Measurements from ENCODE around the gene PPP1R1B.

Gene PPP1R1B

DNA sequence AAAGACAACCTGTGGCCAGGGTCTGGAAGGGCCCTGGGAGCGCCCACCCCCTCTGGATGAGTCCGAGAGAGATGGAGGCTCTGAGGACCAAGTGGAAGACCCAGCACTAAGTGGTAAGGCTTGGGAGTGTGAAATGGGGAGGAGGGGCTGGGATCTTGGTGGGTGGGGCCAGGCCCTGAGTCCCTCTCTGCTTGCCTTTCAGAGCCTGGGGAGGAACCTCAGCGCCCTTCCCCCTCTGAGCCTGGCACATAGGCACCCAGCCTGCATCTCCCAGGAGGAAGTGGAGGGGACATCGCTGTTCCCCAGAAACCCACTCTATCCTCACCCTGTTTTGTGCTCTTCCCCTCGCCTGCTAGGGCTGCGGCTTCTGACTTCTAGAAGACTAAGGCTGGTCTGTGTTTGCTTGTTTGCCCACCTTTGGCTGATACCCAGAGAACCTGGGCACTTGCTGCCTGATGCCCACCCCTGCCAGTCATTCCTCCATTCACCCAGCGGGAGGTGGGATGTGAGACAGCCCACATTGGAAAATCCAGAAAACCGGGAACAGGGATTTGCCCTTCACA is 8.9 kb downstream of the PPP1R1B start:
- DNase-seq = no peak

DNA sequence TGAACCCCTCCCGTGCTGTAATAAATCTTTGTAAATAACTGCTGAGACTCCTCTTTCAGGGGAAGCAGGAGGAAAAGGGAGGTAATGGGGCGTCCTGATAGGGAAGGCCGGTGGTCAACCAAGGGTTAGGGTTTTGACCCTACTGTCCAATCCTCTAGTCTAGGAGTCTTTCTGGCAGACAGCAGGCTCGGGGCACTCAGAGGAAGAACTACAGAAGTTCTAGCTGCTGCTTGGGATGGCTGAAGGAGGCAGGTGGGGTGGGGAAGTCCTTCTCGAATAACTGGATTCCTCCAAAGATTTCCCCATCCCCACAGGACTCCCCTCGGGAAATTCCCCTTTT is 9.8 kb downstream of the PPP1R1B start:
- DNase-seq = no peak

DNA sequence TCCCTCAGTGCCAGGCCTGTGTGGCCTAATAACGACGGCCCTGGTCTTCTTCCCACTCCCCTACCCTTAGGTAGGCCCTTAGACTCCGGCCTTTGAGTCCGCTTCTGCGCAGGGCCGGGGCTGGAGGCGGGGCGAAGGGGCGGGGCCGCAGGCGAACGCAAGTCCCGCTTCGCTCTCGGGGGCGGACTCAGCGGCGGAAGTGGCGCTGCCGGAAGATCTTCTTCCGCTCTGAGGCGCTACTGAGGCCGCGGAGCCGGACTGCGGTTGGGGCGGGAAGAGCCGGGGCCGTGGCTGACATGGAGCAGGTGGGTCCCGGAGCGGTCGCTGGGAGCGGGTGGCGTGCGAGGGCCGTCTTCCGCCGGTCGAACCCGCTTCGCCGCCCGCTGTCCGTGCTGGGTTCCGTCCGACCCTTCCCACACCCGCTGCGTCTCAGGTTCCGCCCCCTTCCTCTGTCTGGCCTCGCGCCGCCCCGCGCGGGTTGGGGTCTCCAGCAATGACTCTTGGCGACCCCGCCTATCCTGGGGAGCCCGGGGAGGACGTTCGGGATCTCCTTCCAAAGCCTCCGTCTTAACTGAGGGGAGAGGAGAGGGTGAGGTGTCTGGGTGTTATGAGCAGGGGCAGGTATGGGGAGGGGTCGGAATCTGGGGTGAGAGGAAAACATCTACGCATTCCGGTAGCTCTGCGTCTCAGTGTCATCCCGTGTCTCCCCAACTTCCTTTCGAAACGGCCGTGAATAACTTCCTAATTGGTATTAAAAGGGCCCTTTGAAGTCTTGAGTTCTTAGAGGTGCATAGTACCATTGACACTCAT is 10.4 kb downstream of the PPP1R1B start, which contains the start of gene STARD3:
TSS of gene STARD3 (plus strand) at position 218 of the 810 bp plus-strand sequence. CDS start 16,388 bp downstream, outside the sequence.
- peak; percentile 89 for DNase-seq

DNA sequence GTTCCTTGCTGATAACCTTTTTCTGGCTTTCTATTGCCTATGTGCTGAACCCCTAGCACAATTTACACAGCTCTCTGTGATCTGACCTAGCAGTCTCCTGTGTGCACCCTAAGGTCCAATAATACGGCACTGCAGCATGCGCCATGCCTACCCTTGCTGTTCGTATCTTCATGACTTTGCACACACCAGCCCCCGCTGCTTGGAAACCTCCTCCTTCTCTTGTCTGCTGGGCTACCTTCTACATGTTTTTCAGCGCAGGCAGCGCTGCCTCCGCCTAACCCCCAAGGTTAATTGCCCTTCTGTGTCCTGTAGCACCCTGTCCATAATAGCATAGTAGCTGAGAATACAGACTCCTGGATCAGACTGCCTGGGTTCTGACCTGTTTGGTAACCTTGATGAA is 11.6 kb downstream of the PPP1R1B start:
- DNase-seq = no peak

DNA sequence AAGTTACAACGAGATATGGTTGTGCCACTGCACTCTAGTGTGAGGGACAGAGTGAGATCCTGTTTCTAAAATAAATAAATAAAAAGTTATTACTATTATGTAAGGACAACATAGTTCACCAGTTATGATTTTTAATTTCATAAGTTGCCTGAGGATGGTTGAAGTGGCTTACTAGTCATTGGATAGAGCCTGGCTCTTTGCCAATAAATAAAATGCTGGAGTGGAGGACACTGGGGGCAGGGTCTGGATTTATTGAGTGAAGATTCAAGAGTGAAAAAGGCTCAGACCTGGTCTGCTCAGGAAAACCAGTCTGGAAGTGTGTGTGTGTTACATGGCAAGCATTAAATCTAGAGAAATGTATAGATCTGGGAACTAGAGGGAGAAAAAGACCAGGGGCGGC is 12.3 kb downstream of the PPP1R1B start:
- no peak for DNase-seq

DNA sequence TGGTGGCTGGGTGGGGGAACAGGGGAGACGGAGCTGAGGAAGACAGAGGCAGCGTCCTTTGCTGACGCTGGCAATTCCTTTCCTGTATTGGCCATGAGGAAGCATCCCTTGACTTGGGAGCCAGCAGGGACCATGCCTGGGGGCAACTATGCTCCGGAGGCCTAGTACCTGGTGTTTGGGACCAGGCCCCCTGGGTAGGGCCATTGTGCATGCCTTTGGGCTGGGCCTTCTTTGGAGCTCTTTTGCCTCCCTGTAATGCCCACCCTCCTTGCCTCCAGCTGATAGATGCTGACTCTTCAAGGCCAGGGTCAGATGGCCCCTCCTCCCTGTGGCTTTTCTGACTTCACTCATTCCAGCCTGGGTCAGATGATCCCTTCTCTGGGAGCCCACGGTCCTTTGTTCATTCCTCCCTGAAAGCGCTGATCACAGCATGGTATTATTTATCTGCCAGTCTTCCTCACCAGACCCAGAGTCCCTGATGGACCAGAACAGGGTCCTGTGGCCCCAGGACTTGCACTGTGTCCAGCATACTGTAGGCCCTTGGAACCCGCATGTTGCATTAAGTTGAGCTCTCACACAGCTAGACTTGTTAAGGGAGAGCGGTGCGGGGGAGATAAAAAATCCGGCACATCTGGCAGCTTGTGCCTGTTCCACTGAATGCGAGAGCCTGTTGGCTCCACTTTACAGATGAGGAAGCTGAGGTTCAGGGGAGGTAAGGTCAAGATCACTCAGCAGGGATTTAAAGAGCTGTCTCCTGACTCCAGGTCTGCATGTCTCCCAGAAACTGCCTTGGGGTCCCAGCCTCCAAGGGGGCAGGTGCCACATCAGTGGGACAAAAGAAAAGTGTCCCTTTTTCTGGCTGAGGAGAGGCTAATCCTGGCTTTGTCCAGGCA is 13.1 kb downstream of the PPP1R1B start:
- no peak for DNase-seq

DNA sequence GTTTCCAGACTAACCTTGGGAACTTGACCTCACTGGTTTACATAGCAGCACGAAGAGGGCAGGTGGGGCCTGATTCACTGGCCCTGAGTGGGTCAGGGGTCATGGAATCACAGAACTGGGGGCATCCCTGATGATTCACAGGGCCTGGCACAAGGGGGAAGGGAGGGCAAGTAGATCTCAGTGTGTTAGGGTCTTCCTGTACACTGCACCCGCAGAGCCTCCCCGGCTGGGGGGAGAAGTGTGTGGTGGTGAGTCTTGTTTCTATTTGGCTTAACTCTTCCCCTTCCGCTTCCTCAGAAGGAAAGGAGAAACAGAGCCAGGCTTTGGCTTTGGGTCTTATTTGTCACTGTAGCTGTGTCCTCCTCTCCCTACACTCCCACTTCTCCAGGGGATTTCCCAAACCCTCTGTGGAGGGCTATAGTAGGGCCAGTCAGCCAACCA is 13.9 kb downstream of the PPP1R1B start:
- no peak for DNase-seq

DNA sequence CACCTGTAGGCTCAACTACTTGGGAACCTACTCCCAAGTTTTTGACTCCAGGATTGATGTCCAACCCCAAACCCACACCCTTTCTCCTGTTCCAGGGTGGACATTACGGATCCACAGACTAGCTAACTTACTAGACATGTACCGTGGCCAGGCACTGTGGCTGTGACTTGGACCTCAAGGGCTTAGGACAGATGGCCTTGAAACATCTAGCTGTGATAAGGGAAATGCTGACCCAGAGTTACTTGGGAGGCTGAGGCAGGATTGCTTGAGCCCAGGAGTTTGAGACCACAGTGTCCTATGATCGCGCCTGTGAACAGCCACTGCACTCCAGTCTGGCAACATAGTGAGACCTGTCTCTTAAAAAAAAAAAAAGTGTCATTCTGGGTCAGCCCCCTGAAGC is 14.3 kb downstream of the PPP1R1B start:
- DNase-seq = no peak

DNA sequence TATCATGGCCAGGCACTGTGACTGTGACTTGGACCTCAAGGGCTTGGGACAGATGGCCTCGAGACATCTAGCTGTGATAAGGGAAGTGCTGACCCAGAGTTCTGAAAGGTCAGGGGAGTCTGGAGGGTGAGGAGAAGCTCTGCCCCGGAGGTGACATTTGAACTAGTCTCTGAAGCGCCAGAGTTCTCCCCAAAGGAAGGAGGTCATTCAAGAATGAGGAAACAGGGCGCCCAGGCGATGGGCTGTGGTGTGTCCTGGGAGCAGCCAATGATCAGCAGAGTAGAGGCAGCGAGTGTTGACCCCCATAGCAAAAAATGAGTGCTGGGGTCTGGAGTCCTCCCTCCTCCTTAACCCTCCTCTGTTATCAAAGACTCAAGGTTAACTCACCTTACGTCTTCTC is 15.1 kb downstream of the PPP1R1B start:
- no peak for DNase-seq

DNA sequence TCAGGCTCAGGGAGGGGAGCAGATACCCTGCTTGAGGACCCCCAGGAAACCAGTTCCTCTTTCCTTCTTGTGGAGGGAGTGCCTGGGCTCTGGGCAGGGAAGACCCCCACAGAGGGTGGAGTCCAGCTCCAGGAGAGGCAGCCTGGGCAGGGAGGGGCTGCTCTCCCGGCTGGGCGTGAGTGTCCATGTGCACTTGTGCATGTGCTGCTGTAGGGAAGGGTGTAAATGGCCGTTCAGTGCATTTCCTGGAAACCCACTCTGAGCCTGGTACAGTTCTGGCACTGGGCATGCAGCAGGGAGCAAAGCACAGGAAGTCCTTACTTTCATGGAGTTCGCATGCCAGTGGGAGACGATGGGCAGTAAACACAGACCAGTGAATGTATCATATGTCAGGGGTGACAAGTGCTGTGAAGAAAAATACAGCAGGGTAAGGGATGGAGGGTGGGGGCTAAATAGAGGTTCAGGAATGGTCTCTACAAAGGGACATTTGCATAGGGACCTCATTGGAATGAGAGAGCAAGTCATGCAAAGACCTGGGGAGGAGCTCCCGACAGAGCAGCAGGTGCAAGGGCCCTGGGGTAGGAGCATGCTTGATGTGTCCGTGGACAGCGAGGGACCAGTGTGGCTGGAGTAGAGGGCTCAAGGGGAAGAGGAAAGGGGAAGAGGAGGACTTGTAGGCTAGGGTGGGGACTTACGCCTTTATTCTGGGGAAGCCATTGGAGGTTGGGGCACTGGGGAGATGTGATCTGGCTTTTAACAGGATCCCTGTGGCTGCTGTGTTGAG is 15.7 kb downstream of the PPP1R1B start:
- DNase-seq = no peak

DNA sequence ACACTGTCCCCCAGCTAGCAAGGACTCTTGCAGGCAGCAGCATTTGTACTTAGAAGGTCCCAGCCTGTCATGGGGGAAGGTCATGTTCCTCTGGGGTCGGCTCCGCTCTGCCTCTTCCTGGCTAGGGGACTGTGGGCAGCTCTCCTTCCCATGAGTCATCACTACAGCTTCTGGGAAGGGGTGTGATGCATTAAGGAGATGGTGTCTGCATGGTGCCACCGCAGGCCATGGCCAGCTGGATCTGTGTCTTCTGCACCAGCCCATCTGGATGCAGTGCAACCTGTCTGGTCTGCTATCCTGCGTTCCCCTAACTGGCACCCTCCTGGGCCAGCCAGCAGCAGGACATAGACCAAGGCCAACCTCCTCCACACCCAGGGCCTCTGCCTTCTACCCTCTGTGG is 16.5 kb downstream of the PPP1R1B start:
- DNase-seq = no peak

DNA sequence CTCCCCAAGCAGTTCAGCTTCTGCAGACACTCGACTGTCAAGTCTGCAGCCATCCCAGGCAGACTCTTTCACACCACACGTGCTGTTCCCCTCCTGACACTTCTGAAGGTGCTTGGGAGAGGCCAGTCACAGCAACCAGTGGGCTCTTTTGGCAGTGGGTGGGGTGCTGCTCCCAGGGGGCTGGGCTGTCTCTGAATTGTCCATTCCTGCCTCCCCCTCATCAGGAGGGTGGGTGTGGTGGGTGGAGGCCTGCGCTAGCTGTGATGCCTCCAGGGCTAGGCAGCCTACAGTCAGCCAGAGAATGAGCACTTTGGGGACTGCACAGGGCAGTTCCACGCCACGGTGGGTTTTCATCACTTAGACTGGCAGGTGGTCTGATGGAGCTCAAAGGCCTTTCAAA is 20.5 kb downstream of the PPP1R1B start:
- no peak for DNase-seq

DNA sequence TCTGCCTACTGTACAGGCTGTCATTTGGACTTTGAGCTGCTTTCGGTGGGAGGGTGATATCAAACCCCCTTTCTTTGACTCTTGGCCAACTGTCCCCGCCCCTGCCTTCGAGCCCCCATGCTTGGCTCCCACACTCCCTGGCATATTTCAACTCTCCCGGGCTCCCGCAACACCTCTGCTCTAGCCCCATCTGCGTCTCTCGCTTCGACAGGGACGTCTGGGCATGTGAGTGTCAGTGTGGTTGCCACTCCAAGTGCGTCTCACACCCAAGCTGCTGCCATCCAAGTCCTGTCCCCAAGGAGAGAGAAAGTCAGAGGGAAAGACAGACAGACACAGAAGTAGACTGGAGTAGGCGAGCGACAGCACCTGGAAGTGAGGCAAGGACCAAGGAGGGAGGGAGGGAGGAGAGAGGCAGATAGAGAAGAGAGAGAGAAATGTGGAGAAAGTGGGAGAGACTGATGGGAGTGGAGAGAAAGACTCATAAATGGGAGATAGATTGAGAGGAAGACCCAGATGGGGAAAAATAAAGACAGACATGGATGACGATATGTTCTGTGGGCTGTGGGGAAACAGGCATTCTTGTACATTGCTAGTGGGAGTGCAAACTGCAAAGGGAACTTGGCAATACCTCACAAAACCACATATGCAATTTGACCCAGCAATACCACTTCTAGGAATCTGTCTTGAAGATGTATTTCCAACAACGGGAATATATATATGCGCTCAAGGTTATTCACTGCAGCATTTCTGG is 22.0 kb downstream of the PPP1R1B start:
- DNase-seq = no peak

DNA sequence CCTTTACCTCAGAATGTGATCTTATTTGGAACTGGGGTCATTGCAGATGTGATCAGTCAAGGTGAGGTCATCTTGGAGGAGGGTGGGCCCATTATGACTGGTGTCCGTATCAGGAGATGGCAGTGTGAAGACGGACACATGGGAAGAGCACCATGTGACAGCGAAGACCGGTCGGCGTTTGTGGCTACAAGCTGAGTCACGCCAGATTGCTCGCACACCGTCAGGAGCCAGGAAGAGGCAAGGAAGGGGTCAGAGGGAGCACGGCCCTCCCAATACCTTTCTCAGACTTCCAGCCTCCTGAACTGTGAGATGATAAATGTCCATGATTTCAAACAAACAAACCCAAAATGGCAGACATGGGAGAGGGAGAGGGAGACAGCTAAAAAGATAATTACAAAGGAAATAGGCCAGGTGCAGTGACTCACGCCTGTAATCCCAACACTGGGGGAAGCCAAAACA is 23.4 kb downstream of the PPP1R1B start:
- DNase-seq = no peak

DNA sequence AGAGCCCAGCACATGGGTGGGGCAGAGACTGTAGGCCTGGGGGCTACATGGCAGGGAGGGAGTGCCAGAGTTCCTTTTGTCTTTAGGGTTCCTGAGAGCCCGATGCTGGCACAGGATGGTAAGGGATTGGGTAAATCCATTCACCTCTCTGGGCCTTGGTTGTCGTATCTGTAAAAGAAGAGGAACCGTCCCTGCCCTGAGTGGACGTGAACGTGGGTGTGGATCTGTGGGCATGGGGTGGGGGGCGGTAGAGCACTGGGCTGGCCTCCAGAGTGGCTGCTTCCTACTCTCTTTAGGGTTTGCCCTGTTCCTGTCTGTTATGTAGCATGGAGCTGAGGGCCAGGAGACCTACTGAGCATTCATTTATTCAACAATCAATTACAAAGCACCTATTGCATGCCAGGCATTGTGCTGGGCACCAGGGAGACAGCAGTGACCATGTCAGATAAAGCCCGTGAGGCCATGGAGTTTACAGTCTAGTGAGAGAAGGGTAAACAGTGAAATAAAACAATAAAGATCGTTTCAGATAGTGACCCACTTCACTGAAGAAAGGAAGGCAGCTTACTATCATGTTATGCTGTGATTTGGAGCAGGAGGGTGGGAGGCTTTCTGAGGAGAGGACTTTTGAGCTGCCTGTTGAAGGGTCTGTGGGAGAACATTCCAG is 25.3 kb downstream of the PPP1R1B start:
- no peak for DNase-seq

DNA sequence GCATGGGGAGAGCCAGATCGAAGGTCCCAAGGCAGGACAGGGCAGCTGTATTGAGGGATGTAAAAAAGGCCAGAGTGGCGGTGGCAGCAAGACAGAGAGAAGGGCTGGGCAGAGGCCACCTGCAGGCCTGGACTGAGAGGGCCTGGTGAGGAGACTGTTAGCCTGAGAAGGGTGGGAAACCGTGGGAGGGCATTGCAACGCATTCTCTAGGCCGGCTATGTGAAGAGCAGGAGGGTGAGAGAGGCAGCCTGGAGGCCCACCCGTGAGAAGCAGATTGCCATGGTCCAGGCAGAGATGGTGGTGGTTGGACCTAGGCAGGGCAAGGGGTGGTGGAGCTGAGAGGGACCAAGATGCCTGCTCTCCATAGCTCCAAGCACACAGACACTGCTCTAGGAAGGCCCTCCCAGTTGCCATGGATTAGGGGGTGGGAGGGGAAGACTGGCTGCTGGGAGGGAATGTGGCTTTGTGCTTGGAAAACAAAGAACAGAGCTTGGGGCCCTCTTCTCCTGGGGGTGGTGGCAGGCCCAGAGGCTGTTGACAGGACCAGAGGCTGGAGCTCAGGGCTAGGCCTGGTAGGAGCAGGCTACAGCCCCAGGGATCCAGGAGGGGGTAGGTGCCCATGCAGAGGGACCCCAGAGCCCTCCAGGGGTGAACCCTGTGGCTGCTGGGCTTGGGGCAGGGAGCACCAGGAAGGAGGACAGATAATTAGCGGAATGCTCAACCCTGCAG is 26.0 kb downstream of the PPP1R1B start:
- no peak for DNase-seq

DNA sequence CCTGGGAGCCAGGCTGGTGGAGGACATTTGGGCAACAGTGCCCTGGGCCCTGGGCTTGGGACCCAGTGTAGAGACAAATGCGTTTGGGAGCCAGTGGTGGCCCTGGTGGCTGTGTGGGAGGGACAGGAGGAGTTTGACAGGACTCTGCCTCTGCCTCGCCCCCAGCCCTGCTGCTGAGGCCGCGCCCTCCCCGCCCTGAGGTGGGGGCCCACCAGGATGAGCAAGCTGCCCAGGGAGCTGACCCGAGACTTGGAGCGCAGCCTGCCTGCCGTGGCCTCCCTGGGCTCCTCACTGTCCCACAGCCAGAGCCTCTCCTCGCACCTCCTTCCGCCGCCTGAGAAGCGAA is 26.5 kb downstream of the PPP1R1B start:
- no peak for DNase-seq

DNA sequence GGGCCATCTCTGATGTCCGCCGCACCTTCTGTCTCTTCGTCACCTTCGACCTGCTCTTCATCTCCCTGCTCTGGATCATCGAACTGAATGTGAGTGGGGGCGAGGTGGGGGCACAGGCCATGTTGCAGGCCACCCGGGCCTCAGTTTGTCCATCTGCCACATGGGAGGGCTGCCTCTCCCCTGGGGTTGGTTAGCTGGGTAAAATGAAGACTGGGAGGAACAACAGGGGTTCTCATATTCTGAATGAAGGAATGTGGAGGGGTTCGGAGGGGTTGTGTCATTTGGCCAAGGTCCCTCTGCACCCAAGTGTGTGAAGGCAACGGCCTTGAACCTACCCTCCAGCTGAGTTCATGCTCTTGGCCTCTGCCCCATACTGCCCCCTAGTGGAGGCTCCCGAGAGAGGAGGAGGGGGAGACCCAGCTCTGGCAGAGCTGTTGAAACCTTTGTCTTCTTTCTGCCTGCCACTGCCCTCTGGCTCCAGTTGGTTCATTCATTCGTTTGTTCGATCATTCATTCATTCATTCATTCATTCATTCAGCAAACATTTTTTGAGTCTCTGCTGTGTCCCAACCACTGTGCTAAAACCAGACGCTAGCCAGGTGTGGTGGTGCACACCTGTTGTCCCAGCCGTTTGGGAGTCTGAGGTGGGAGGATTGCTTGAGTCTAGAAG is 27.0 kb downstream of the PPP1R1B start:
- DNase-seq = peak; percentile 67

DNA sequence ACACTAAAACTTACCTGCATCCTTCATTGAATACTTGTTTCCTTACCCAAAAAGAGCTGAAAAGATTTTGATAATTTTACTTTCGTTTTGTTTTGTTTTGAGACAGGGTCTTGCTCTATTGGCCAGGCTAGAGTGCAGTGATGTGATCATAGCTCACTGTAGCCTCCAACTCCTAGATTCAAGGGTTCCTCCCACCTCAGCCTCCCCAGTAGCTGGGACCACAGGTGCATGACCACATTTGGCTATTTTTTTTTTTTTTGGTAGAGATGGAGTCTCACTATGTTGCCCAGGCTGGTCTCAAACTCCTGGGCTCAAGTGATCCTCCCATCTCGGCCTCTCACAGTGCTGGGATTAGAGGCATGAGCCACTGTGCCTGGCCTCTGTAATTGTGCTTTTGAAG is 28.4 kb downstream of the PPP1R1B start:
- no peak for DNase-seq

DNA sequence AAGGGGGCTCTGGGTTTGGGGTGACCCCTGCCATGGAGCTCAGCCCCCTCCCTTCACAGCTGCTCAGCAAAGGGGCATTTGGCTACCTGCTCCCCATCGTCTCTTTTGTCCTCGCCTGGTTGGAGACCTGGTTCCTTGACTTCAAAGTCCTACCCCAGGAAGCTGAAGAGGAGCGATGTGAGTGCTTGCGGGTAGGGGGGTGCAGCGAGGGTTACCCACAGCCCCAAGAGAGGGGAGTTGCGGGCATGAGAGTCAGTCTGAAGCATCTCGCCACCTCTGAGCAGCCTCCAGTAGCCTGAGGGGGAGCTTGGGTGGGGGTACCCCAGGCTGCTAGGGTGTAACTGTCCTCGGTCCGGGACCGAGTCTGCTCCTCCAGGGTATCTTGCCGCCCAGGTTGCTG is 31.6 kb downstream of the PPP1R1B start:
- DNase-seq = no peak

Data from CD4-positive, alpha-beta T cell treated with Interferon gamma for 1 hour (primary cell).